Suppressor macrophage (primary cell): Measurements from ENCODE around the gene TNFAIP3.

Experiments
- DNase-seq, 4 experiments: peaks; one replicate each; pipeline ENCODE4 v3.0.0-alpha.2; 2020 to 2022

Gene TNFAIP3

GRCh38 chr6:137903933-137904821 lies 37.1 kb downstream of the TNFAIP3 start:
- DNase-seq: peak in 2 of 4 experiments; percentile 60 to 70

DNA sequence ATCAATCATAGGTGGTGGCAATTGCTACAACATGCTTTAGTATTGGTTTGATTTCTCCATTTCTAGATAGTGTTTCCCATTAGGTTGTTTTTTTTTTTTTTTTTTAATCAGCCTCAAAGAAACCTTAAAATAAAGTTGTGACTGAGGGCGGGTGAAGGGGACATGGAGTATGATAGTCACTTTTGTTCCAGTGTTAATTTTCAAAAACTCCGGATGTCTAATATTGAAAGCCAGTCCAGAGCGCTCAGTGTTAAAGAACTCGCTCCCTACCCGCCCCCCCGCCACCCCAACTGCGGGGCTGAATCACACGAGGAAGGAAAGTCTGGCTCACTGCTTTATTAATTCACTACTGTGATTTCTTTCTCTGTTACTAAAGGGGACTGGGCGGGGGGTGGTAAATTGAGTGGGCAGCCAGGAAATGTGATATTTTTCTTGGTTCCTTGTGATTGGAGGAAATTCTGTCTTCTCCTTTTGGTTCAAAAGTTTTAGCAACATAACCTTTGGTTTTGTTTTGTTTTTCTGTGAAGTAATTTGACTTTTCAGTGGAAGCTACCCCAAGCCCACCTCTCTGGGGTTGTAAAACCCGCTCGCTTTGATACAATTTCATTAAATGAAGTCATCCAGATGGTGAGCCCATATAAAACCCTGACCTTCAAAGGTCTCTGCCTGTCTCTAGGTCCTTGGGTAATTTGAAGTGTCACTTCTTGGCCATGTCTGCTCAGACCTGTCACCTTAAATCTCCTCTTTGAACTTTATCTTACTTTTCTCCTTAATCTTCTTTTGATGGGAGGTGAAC lies 38.0 kb downstream of the TNFAIP3 start:
- DNase-seq: peak; percentile 58 to 75 (median 69)

DNA sequence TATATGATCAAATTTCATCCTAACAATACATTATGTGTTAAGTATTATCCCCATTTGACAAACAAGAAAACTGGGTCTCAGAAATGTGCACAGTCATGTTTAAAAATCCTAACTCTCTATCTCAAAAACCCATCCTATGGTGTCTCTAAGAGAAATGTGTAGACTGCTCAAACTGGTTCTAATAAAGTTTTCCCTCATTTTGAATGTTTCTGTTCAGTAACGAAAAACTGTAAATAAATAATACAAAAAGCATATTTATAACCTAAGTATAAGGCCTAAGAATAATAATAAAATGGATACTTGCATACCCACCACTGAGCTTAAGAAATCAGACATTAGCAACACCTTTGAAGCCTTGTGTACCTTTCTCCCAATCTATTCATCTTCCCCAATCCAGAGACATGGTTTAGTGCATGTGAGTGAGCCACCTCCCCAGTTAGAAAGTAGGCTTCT lies 39.0 kb downstream of the TNFAIP3 start:
- no peak for DNase-seq

DNA sequence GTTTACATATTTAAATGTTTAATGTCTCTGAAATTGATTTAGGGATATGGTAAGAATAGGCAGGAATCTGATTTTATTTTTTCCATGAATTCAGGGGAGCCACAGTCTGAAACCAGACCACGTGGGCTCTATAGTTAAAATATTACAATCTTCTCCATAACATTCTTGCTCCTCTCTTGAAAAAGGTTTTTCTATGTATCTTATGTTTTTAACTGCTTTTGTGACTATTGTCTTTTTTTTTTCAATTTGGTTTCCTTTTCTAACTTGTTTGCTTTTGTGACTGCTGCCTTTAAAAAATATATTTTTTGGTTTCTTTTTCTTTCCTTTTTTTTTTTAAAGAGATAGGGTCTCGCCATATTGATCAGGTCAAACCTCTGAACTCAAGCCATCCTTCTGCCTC lies 40.1 kb downstream of the TNFAIP3 start:
- no peak for DNase-seq

DNA sequence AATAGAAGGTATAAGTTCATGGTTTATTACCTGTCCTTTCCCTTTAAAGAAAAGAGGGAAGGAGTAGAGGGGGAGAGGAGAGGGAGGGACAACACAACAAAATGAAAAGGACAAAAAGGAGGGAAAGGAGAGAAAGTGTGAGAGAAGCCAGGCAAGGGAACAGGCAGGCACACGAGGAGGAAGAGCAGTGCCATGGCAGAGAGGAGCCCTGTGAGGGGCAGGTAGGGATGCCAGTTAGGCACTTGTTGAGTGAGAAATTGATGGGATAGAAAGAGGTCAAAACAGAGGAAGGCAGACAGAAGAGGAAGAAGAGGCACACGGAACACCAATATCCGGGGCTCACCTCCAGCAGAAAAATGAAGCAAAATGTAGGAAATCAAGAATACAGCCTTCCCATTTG lies 42.5 kb downstream of the TNFAIP3 start:
- DNase-seq: no peak

- DNase-seq: peak; percentile 72 to 87 (median 84)
Observed at GRCh38 chr6:137910424-137910834, 43.4 kb downstream of the TNFAIP3 start.

GRCh38 chr6:137910843-137911456 lies 43.9 kb downstream of the TNFAIP3 start:
- no peak for DNase-seq

DNA sequence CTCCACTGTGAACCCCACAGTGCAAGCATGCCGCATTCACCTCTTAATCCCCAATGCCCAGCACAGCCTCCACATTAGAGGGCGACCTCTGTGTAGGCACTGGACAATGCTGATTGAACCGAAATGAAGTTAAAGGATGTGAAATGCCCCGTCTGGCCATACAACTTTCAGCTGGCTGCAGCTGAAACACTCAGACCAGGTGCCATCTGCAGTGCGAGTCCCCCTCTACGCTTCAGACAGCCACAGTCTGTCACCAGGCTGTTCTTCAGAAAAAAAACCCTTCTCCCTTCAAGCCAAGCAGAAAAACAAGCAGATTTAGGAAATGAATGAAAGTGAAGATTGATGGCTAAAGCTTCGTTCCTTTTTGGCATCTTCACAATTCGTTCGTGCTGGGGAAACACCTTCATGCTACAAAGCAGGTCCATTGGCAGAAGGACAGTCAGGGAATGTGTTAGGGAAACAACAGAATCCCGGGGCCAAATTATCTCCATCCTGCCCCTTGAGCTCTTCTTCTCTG lies 44.7 kb downstream of the TNFAIP3 start:
- DNase-seq: no peak

DNA sequence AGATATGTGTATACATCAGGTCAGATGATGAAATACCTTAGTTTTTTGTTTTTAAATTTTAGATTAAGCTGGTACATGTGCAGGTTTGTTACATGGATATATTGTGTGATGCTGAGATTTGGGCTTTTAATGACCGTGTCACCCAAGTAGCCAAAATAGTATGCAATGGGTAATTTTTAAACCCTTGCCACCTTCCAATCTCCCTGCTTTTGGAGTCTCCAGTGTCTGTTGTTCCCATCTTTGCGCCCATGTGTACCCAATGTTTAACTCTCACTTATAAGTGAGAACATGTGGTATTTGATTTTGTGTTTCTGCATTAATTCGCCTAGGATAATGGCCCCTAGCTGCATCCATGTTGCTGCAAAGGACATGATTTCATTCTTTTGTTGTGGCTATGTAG lies 45.8 kb downstream of the TNFAIP3 start:
- no peak for DNase-seq

GRCh38 chr6:137913434-137913833 lies 46.4 kb downstream of the TNFAIP3 start:
- DNase-seq: no peak

DNA sequence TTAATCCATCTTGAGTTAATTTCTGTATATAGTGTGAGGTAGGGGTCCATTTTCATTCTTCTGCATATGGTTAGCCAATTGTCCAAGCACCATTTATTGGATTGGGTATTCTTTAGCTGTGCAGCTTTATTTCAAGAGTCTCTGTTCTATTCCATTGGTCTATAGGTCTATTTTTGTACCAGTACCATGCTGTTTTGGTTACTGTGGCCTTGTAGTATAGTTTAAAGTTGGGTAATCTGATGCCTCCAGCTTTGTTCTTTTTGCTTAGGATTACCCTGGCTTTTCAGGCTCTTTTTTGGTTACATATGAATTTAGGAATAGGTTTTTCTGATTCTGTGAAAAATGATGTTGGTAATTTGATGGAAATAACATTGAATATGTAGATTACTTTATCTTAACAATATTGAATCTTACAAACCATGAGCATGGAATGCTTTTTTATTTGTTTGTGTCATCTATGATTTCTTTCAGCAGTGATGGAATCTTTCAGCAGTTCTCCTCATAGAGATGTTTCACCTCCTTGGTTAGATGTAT lies 47.0 kb downstream of the TNFAIP3 start:
- no peak for DNase-seq

DNA sequence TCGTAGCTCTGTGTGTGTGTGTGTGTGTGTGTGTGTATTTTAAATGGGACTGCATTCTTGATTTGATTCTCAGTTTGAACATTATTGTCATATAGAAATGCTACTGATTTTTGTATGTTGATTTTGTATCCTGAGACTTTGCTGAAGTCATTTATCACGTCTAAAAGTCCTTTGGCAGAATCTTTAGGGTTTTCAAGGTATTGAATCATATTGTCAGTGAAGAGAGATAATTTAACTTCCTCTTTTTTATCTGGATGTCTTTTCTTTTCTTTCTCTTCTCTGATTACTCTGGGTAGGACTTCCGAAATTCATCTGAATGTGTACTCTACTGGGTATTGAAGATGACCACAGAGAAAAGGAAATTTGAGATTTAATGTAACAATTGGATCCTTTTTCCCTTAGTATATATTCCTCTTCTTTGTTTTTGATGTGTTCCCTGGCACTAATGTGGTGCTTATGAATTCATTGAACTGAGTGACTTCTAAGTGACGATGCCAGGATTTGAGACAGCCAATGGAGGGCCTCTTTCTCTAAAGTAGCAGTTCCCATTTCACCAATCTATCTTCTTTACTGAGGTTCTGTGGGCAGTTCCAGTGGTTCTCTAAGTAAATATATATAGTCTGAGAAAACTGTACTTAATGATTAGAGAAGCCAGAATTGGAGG lies 47.6 kb downstream of the TNFAIP3 start:
- DNase-seq: peak in 2 of 4 experiments; percentile 23 to 31

DNA sequence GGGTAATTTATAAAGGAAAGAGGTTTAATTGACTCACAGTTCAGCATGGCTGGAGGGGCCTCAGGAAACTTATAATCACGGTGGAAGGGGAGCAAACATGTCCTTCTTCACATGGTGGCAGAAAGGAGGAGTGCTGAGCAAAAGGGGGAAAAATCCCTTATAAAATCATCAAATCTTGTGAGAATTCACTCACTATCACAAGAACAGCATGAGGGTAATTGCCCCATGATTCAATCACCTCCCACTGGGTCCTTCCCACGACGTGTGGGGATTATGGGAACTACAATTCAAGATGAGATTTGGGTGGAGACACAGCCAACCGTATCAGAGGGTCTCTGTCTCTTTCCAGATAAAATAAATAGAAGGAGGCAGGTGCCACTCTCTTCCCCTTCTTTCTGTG lies 48.7 kb downstream of the TNFAIP3 start:
- peak in 2 of 4 experiments; percentile 28 to 34 for DNase-seq

- DNase-seq: no peak
Observed at GRCh38 chr6:137917551-137918325, 50.7 kb downstream of the TNFAIP3 start.

DNA sequence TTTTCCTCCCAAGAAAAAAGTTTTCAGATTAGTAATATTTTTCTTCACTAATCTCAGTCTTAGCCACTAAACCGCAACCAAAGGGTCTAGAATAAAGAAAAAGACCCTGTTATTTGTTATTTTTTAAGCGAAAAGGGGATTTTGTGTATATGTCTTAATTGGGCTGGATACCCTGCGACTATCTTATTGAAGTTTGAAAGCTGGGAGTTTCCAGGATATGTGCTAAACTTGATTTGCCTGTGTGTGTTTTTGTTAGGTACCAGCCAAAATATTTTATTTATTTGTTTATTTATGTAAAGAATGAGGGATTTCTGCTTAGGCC lies 52.4 kb downstream of the TNFAIP3 start:
- DNase-seq: no peak

- no peak for DNase-seq
Observed at GRCh38 chr6:137919837-137920730, 53.0 kb downstream of the TNFAIP3 start.

DNA sequence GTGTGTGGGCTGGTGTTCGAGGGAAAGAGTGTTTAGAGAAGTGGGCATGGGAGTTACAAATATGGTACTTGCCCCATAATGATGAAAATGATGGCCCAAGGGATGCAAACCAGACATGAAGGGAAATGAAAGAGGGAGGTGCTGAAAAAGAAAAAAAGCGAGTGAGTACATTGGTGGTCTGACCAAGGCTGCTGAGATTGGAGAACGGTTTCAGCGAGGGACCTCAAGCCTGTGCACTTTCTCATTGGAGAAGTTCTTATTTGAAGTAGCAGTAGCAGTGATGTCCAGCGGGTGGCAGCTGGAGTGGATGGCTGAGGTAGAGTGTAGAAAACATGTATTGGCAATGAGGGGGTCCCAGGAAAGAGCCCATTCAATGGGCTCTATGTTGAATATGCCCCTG lies 54.8 kb downstream of the TNFAIP3 start:
- DNase-seq: peak in 3 of 4 experiments; percentile 38 to 62 (median 51)

DNA sequence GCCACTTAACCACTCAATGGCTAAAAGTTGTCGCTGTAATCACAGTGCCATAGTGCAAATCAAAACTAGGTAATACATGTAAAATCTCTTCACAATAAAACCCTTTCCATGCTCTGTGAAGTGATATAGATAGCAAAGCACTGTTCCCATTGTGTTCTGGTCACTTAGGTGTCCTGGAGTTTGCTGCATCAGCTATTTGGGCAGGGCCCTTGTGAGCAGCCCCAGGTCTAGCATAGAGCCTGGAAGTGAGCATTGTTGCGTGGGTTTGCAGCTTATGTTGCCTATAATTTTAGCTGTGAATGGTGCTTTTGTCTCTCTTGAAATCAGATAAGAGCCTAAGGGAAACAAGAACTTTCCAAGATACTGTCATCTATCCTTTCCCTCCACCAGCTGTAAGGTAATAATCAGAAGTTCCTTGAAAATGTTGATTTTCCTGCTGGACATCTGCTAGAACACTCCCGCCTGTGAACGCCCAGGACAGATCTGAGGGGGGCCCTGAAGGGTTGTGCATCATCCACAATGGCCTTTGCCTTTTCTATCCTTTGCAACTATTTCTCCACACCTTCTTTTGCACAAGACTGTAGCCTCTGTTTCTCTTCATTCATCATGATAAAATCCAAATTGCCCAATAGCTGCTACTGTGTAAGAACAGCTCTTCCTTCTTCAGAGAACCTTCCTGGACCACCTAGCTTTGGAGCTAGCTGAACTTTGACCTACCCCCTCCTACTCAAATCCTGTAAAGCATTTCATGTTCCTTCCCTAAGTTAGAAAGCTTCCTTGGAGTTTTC lies 57.0 kb downstream of the TNFAIP3 start:
- peak in 2 of 4 experiments; percentile 37 to 44 for DNase-seq

GRCh38 chr6:137925141-137925698 lies 58.2 kb downstream of the TNFAIP3 start:
- DNase-seq: peak in 3 of 4 experiments; percentile 40 to 51 (median 48)
